Peyer's patch (tissue), 4 donors: Measurements from ENCODE around the gene DCAF6. TPM values are rescaled to one million over a fixed set of nuclear protein-coding genes. Genes with fewer than 3 reads are reported as not detected.
"Not testable (repeated sequence)": the region's sequence is repeated elsewhere in the genome, so short reads cannot be mapped to it uniquely, and the experiment has no call there.

ENCODE experiments used
- DNase-seq, 3 donors: peaks; one replicate each; pipeline ENCODE4 v3.0.0-alpha.2; 2017 to 2019
- H3K27ac ChIP-seq, 4 donors: fragments of 200-600 bp; sonication (generic); one replicate each; pipeline ENCODE4 v1.5.1; 2016 to 2019
- H3K27me3 ChIP-seq, 2 donors: fragments of 200-600 bp; sonication (generic); one replicate each; pipeline ENCODE4 v1.5.1; 2019
- H3K36me3 ChIP-seq, 3 donors: fragments of 200-600 bp; sonication (generic); one replicate each; pipeline ENCODE4 v1.5.1; 2016 to 2019
- H3K4me1 ChIP-seq, 4 donors: fragments of 200-600 bp; sonication (generic); one replicate each; pipeline ENCODE4 v1.5.1; 2016 to 2019
- H3K4me3 ChIP-seq, 4 donors: fragments of 200-600 bp; sonication (generic); 1 replicate in 3 of 4; 2 replicates in 1 of 4; pipeline ENCODE4 v1.5.1; 2016 to 2019; ENCODE audit warnings: mild to moderate bottlenecking in 1 of 4
- H3K9me3 ChIP-seq, 4 donors: fragments of 200-600 bp; sonication (generic); one replicate each; pipeline ENCODE4 v1.5.1; 2016 to 2019; ENCODE audit warnings: mild to moderate bottlenecking in 1 of 4
- POLR2A ChIP-seq, 2 donors: fragments of 450-650 bp; IDR thresholded peaks; one replicate each; pipeline ENCODE4 v1.5.1; 2017; ENCODE audit warnings: antibody characterized with exemption in 2 of 2, mild to moderate bottlenecking in 2 of 2, moderate library complexity in 2 of 2
- total RNA-seq, 4 donors: library from RNA; depleted of rRNA; stranded (reverse); fragments of >200 nt; gene quantifications; one replicate each; pipeline ENCODE4 v1.1.0, GENCODE V29; 2016
- TF ChIP-seq, protein P1 (sequence below), 6 experiments: fragments of 450-650 bp in 4 of 6; fragments of 200-600 bp in 2 of 6; sonication (generic) in 1 of 6; IDR thresholded peaks; one replicate each; pipeline ENCODE4 v1.5.1; 2017 to 2019; ENCODE audit warnings: antibody characterized with exemption in 6 of 6, mild to moderate bottlenecking in 3 of 6, moderate library complexity in 1 of 6

The DCAF6 gene
- total RNA-seq, 4 donors from 2014 or later = 106 to 139 (median 114) TPM

DNA sequence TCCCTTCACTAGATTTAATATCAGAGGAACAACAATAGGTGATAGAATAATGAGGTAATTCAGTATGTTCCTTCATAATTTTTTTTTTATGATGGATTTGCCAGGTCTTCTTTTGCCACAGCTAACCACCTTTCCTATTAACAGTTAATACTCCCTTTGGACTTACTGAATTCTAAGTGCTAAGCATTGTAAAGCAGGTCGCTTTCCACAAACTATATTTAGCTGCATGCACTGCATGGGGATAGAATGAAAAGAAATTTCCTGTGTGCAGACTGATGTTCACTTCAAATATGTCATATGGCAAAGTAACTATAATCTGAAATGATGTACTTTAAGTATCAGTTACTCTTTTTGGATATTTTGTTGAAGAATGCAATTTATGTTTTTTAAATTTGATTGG, 114.4 kb downstream of the DCAF6 start:
- no peak for TF ChIP-seq POLR2A (IDR thresholded peaks at IDR 0.05)
- TF ChIP-seq, protein P1, sequence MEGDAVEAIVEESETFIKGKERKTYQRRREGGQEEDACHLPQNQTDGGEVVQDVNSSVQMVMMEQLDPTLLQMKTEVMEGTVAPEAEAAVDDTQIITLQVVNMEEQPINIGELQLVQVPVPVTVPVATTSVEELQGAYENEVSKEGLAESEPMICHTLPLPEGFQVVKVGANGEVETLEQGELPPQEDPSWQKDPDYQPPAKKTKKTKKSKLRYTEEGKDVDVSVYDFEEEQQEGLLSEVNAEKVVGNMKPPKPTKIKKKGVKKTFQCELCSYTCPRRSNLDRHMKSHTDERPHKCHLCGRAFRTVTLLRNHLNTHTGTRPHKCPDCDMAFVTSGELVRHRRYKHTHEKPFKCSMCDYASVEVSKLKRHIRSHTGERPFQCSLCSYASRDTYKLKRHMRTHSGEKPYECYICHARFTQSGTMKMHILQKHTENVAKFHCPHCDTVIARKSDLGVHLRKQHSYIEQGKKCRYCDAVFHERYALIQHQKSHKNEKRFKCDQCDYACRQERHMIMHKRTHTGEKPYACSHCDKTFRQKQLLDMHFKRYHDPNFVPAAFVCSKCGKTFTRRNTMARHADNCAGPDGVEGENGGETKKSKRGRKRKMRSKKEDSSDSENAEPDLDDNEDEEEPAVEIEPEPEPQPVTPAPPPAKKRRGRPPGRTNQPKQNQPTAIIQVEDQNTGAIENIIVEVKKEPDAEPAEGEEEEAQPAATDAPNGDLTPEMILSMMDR (IDR thresholded peaks at IDR 0.05) = no peak

DNA sequence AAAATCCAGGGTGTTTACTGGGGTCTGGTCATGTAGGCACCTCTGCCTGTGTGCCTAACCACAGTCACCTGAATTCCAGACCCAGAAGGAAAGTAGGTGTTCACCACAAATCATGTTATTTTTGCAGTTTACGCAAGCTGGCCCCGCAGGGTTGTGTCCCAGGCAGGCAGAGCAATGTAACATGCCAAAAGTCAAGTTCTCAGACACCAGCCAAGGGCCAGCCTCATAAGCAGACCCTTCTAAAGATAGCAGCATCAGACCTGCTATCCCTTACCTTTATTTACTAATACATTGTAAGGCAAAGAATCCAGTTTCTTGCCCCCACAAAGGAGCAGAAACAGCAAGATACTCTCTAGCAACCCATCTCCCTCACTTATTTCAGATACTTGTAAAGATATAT, 117.2 kb downstream of the DCAF6 start:
- no peak overlapping the region for H3K4me3 ChIP-seq
- no peak for TF ChIP-seq POLR2A (IDR thresholded peaks at IDR 0.05)
- TF ChIP-seq, protein P1 (IDR thresholded peaks at IDR 0.05) = no peak
- H3K36me3 ChIP-seq = no peaks in the 10 kb centered on the region
- DNase-seq = no peak
- H3K4me1 ChIP-seq = no peaks in the 10 kb centered on the region
- H3K27ac ChIP-seq = no peak overlapping the region
- H3K9me3 ChIP-seq = no peaks in the 10 kb centered on the region
- no peaks in the 10 kb centered on the region for H3K27me3 ChIP-seq

More for the DNA sequence above, 114.4 kb downstream of the DCAF6 start:
- H3K27ac ChIP-seq = no peak overlapping the region
- no peak overlapping the region for H3K4me3 ChIP-seq
- no peaks in the 10 kb centered on the region for H3K4me1 ChIP-seq
- H3K9me3 ChIP-seq = no peaks in the 10 kb centered on the region
- H3K27me3 ChIP-seq = no peaks in the 10 kb centered on the region
- no peak for DNase-seq
- peaks cover 0 to 5% (median 0%) of the 10 kb centered on the region in 3 donors for H3K36me3 ChIP-seq

DNA sequence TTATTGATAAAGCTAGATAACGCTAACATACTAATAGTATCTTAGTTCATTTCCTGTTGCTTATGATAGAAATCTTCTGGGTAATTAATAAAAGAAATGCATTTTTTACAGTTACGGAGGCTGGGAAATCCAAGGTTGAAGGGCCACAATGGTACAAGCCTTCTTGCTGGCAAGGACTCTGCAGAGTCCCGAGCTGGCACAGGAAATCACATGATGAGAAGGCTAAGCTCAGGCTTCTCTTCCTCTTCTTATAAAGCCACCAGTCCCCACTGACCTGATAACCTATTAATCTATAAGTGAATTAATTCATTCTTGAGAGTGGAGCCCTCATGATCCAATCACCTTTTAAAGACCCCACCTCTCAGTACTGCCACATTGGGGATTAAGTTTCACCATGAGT, 117.6 kb downstream of the DCAF6 start:
- DNase-seq = no peak
- no peaks in the 10 kb centered on the region for H3K27me3 ChIP-seq
- no peaks in the 10 kb centered on the region for H3K36me3 ChIP-seq
- H3K27ac ChIP-seq = no peak overlapping the region
- H3K4me3 ChIP-seq = no peak overlapping the region
- H3K9me3 ChIP-seq = no peaks in the 10 kb centered on the region
- no peaks in the 10 kb centered on the region for H3K4me1 ChIP-seq
- TF ChIP-seq, protein P1 (IDR thresholded peaks at IDR 0.05) = no peak
- no peak for TF ChIP-seq POLR2A (IDR thresholded peaks at IDR 0.05)

DNA sequence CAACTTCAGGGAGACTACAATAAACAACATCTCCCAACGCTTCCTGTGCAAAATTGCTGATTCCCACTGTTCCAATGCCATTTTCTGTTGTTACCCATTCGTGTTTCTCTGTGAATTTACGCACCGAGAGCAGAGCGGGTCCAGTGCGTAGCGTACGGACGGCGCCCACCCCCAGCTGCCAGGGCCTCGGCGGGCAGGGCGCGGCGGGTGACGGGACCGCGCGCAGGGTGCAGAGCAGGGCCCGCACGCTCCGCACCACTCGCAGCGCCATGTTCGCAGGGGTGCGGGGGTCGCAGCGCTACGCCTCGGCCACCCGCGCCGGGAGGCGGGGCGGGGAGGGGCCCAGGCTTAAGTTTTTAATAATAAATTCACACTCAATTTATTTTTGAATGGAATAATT, 119.7 kb downstream of the DCAF6 start:
- H3K27me3 ChIP-seq, H3K9me3 ChIP-seq, H3K4me3 ChIP-seq, DNase-seq, H3K27ac ChIP-seq, H3K4me1 ChIP-seq: not testable (repeated sequence)
- peaks cover 0 to 11% (median 0%) of the 10 kb centered on the region in 3 donors for H3K36me3 ChIP-seq

DNA sequence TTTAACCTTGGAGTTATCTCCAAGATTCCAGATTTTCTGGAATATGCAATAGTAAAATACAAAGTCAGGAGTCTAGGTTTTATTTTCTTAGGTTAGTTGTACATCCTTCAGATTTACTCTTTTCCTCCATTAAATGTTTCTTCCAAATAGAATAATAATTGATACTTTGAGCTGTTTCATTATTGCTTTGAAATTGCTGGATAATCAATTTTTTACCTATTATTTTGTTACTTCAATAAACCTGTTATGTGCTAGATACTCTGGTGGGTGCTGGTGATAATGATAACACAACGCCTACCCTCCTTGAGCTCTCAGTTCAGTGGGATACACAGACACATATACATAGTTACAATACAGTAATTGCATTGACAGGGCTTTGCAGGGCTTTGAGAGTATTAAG, 120.9 kb downstream of the DCAF6 start:
- DNase-seq = no peak
- Histone ChIP-seq H3K36me3 (peaks cover 0 to 11% (median 0%) of the 10 kb centered on the region in 3 donors), H3K9me3 (no peaks in the 10 kb centered on the region), H3K27ac (no peak overlapping the region), H3K27me3 (no peaks in the 10 kb centered on the region), H3K4me1 (no peaks in the 10 kb centered on the region), H3K4me3 (no peak overlapping the region)
- TF ChIP-seq, protein P1 (IDR thresholded peaks at IDR 0.05) = no peak
- no peak for TF ChIP-seq POLR2A (IDR thresholded peaks at IDR 0.05)

DNA sequence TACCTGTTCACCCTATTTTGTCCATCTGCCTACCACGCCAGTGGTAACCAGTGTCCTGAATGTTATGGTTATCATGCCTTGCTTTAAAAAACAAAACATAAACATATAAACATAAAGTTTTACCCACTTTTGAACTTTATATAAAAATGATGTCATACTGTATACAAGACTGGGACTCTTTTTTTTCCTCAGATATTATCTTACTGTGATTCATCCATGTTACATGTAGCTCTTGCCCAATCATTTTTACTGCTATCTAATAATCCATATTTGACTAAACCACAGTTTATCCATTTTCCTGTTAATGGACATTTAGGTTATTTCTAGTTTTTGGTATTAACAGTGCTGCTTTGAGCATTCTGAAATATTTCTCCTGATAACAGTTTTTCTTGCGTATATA, 121.4 kb downstream of the DCAF6 start:
- no peaks in the 10 kb centered on the region for H3K4me1 ChIP-seq
- TF ChIP-seq POLR2A (IDR thresholded peaks at IDR 0.05) = no peak
- TF ChIP-seq, protein P1 (IDR thresholded peaks at IDR 0.05) = no peak
- peaks cover 0 to 11% (median 0%) of the 10 kb centered on the region in 3 donors for H3K36me3 ChIP-seq
- no peak for DNase-seq
- no peak overlapping the region for H3K4me3 ChIP-seq
- H3K27me3 ChIP-seq = no peaks in the 10 kb centered on the region
- no peak overlapping the region for H3K27ac ChIP-seq
- no peaks in the 10 kb centered on the region for H3K9me3 ChIP-seq
